ENCODE results near the gene FBXL13. TPM values are rescaled to one million over a fixed set of nuclear protein-coding genes. Genes with fewer than 3 reads are reported as not detected.
"Not testable (repeated sequence)": the region's sequence is repeated elsewhere in the genome, so short reads cannot be mapped to it uniquely, and the experiment has no call there.

The FBXL13 gene
- total RNA-seq, 2 experiments from 2014 or later, result 0.54 to 0.74 TPM

DNA sequence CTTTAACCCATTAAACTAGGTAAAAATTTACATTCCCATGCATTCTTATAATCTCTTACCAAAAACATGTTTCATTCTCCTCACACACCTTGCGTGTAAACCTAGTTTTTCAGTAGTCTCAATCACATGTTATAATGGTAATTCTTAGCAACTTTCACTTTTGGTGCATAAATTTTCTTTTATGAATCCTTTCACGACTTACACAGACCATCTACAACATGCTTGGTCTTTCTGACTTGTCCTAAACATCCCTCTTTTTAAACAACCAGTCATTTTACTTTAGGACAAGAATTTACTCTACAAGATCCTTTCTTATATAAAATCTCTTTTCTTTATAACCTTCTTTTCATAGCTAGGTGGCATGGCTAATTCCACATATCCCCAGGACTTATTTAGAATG, 25.8 kb downstream of the FBXL13 start:
- intact Hi-C loops (cut with micrococcal nuclease), result no loop called here
- CTCF ChIA-PET, result no interaction called here
- Mint-ChIP-seq H3K4me3 (no peak overlapping the region), H3K27me3 (ENCODE audit: low read depth) (no peaks in the 10 kb centered on the region), H3K9me3 (peaks cover 6% of the 10 kb centered on the region), H3K27ac (no peak overlapping the region), H3K4me1 (ENCODE audit: low read depth) (no peaks in the 10 kb centered on the region), H3K36me3 (ENCODE audit: low read depth) (peaks cover 5% of the 10 kb centered on the region)
- DNase-seq, result no peak

GRCh38 chr7:103041815-103042214, 32.8 kb downstream of the FBXL13 start:
- intact Hi-C loops (cut with micrococcal nuclease); H3K27ac Mint-ChIP-seq; H3K4me3 Mint-ChIP-seq; H3K4me1 Mint-ChIP-seq (ENCODE audit: low read depth); H3K36me3 Mint-ChIP-seq (ENCODE audit: low read depth); CTCF ChIA-PET; DNase-seq; H3K27me3 Mint-ChIP-seq (ENCODE audit: low read depth); H3K9me3 Mint-ChIP-seq: not testable (repeated sequence)

GRCh38 chr7:103037823-103038739, 36.5 kb downstream of the FBXL13 start:
- DNase-seq; H3K36me3 Mint-ChIP-seq (ENCODE audit: low read depth); H3K27ac Mint-ChIP-seq; H3K27me3 Mint-ChIP-seq (ENCODE audit: low read depth); intact Hi-C loops (cut with micrococcal nuclease); H3K4me1 Mint-ChIP-seq (ENCODE audit: low read depth); H3K9me3 Mint-ChIP-seq; H3K4me3 Mint-ChIP-seq: not testable (repeated sequence)
- CTCF ChIA-PET, result interaction anchor here (0.6 kb wide), 1 partner anchor 271 kb away, joined by 3 read pairs; no protein-coding TSS in a partner anchor

GRCh38 chr7:103037476-103037822, 37.1 kb downstream of the FBXL13 start:
- H3K9me3 Mint-ChIP-seq, result no peaks in the 10 kb centered on the region
- H3K36me3 Mint-ChIP-seq (ENCODE audit: low read depth), result no peaks in the 10 kb centered on the region
- CTCF ChIA-PET, result no interaction called here
- H3K27me3 Mint-ChIP-seq (ENCODE audit: low read depth), result peaks cover 2% of the 10 kb centered on the region
- H3K4me1 Mint-ChIP-seq (ENCODE audit: low read depth), result no peaks in the 10 kb centered on the region
- no peak for DNase-seq
- intact Hi-C loops (cut with micrococcal nuclease), result no loop called here
- H3K27ac Mint-ChIP-seq, result no peak overlapping the region
- no peak overlapping the region for H3K4me3 Mint-ChIP-seq

GRCh38 chr7:103034318-103034717, 40.3 kb downstream of the FBXL13 start:
- CTCF ChIA-PET; H3K4me1 Mint-ChIP-seq (ENCODE audit: low read depth); H3K27ac Mint-ChIP-seq; intact Hi-C loops (cut with micrococcal nuclease); H3K4me3 Mint-ChIP-seq; DNase-seq; H3K9me3 Mint-ChIP-seq; H3K36me3 Mint-ChIP-seq (ENCODE audit: low read depth); H3K27me3 Mint-ChIP-seq (ENCODE audit: low read depth): not testable (repeated sequence)

DNA sequence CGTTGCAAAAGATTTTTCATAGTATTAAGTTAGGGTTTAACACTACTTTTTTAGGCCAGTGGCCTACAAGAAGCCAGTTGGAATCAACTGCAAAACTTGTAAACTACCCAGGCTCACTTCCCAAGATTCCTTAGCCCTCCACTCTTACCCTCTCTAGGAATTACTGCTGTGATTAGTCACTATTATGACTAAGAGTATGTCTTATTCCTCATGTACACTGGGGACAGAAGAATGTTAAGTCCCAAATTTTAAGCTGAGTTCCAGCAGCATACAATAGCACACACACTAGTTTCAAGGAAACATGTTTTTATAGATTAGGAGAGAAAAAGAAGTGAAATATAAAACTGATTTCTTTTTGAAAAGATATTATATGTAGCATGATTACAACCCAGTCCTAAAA, 42.8 kb downstream of the FBXL13 start:
- no peak overlapping the region for H3K27ac Mint-ChIP-seq
- DNase-seq, result no peak
- intact Hi-C loops (cut with micrococcal nuclease), result no loop called here
- CTCF ChIA-PET, result interaction anchor here (0.9 kb wide), 1 partner anchor 34 kb away, joined by 3 read pairs; no protein-coding TSS in a partner anchor
- H3K4me1 Mint-ChIP-seq (ENCODE audit: low read depth), result no peaks in the 10 kb centered on the region
- H3K27me3 Mint-ChIP-seq (ENCODE audit: low read depth), result no peaks in the 10 kb centered on the region
- no peaks in the 10 kb centered on the region for H3K36me3 Mint-ChIP-seq (ENCODE audit: low read depth)
- no peak overlapping the region for H3K4me3 Mint-ChIP-seq
- H3K9me3 Mint-ChIP-seq, result no peaks in the 10 kb centered on the region

- intact Hi-C loops (cut with micrococcal nuclease), result no loop called here
- H3K36me3 Mint-ChIP-seq (ENCODE audit: low read depth), result no peaks in the 10 kb centered on the region
- no peaks in the 10 kb centered on the region for H3K27me3 Mint-ChIP-seq (ENCODE audit: low read depth)
- no peak for DNase-seq
- no peaks in the 10 kb centered on the region for H3K4me1 Mint-ChIP-seq (ENCODE audit: low read depth)
- CTCF ChIA-PET, result no interaction called here
- H3K9me3 Mint-ChIP-seq, result no peaks in the 10 kb centered on the region
- no peak overlapping the region for H3K4me3 Mint-ChIP-seq
- H3K27ac Mint-ChIP-seq, result no peak overlapping the region
These were observed 43.6 kb downstream of the FBXL13 start for GRCh38 chr7:103031024-103031423.

DNA sequence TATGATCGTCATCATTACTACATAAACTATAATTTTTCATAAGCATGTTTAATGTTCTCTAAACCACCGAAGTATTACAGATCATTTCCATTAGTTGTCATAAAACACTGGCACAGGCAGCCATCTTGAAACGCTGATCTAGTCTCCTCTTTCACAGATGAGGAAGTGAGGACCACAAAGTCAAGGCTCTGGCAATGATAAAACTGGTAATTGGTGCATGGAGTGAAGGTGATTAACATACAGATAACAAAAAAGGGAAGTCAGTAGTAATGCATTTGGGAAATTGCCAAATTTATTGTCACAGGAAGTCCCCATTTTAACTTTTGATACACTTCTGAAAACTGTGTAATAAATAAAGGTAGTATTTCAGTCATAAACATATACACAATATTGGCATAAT, 49.3 kb downstream of the FBXL13 start:
- peaks cover 10% of the 10 kb centered on the region for H3K36me3 Mint-ChIP-seq (ENCODE audit: low read depth)
- no peak overlapping the region for H3K4me3 Mint-ChIP-seq
- CTCF ChIA-PET, result no interaction called here
- H3K4me1 Mint-ChIP-seq (ENCODE audit: low read depth), result no peaks in the 10 kb centered on the region
- DNase-seq, result no peak
- H3K9me3 Mint-ChIP-seq, result peaks cover 11% of the 10 kb centered on the region
- intact Hi-C loops (cut with micrococcal nuclease), result no loop called here
- H3K27ac Mint-ChIP-seq, result no peak overlapping the region
- no peaks in the 10 kb centered on the region for H3K27me3 Mint-ChIP-seq (ENCODE audit: low read depth)

DNA sequence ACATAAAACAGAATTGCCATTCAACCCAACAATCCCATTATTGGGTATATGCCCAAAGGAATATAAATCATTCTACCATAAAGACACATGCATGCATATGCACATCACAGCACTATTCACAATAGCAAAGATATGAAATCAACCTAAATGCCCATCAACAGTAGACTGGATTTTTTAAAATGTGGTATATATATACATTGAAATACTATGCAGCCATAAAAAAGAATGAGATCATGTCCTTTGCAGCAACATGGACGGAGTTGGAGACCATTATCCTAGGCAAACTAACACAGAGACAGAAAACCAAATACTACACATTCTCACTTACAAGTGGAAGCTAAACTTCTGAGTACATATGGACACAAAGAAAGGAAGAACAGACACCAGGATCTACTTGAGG, 51.0 kb downstream of the FBXL13 start:
- CTCF ChIA-PET; DNase-seq; H3K4me3 Mint-ChIP-seq; H3K4me1 Mint-ChIP-seq (ENCODE audit: low read depth); H3K27me3 Mint-ChIP-seq (ENCODE audit: low read depth); intact Hi-C loops (cut with micrococcal nuclease); H3K27ac Mint-ChIP-seq: not testable (repeated sequence)
- peaks cover 14% of the 10 kb centered on the region for H3K9me3 Mint-ChIP-seq
- H3K36me3 Mint-ChIP-seq (ENCODE audit: low read depth), result peaks cover 12% of the 10 kb centered on the region

DNA sequence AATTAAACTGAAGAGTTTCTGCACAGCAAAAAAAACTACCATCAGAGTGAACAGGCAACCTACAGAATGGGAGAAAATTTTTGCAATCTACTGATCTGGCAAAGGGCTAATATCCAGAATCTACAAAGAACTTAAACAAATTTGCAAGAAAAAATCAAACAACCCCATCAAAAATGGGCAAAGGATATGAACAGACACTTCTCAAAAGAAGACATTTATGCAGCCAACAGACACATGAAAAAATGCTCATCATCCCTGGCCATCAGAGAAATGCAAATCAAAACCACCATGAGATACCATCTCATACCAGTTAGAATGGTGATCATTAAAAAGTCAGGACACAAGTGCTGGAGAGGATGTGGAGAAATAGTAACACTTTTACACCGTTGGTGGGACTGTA, 53.1 kb downstream of the FBXL13 start:
- H3K4me3 Mint-ChIP-seq; H3K4me1 Mint-ChIP-seq (ENCODE audit: low read depth); CTCF ChIA-PET; DNase-seq; H3K27ac Mint-ChIP-seq; H3K27me3 Mint-ChIP-seq (ENCODE audit: low read depth); intact Hi-C loops (cut with micrococcal nuclease): not testable (repeated sequence)
- Mint-ChIP-seq H3K36me3 (ENCODE audit: low read depth) (peaks cover 17% of the 10 kb centered on the region), H3K9me3 (peaks cover 16% of the 10 kb centered on the region)

DNA sequence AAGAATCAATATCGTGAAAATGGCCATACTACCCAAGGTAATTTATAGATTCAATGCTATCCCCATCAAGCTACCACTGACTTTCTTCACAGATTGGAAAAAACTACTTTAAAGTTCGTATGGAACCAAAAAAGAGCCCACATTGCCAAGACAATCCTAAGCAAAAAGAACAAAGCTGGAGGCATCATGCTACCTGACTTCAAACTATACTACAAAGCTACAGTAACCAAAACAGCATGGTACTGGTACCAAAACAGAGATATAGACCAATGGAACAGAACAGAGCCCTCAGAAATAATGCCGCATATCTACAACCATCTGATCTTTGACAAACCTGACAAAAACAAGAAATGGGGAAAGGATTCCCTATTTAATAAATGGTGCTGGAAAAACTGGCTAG, 53.7 kb downstream of the FBXL13 start:
- intact Hi-C loops (cut with micrococcal nuclease); CTCF ChIA-PET; H3K4me1 Mint-ChIP-seq (ENCODE audit: low read depth); H3K27ac Mint-ChIP-seq; DNase-seq; H3K4me3 Mint-ChIP-seq; H3K27me3 Mint-ChIP-seq (ENCODE audit: low read depth): not testable (repeated sequence)
- H3K9me3 Mint-ChIP-seq, result peaks cover 16% of the 10 kb centered on the region
- H3K36me3 Mint-ChIP-seq (ENCODE audit: low read depth), result peaks cover 17% of the 10 kb centered on the region

GRCh38 chr7:103018295-103018694, 56.3 kb downstream of the FBXL13 start:
- H3K36me3 Mint-ChIP-seq (ENCODE audit: low read depth), result peaks cover 22% of the 10 kb centered on the region
- CTCF ChIA-PET; H3K27ac Mint-ChIP-seq; DNase-seq; H3K4me3 Mint-ChIP-seq; H3K27me3 Mint-ChIP-seq (ENCODE audit: low read depth); intact Hi-C loops (cut with micrococcal nuclease); H3K4me1 Mint-ChIP-seq (ENCODE audit: low read depth): not testable (repeated sequence)
- peaks cover 18% of the 10 kb centered on the region for H3K9me3 Mint-ChIP-seq

GRCh38 chr7:103011650-103012049, 62.9 kb downstream of the FBXL13 start:
- no peaks in the 10 kb centered on the region for H3K27me3 Mint-ChIP-seq (ENCODE audit: low read depth)
- intact Hi-C loops (cut with micrococcal nuclease), result no loop called here
- H3K36me3 Mint-ChIP-seq (ENCODE audit: low read depth), result peaks cover 5% of the 10 kb centered on the region
- H3K9me3 Mint-ChIP-seq, result peaks cover 2% of the 10 kb centered on the region
- no peak for DNase-seq
- H3K4me1 Mint-ChIP-seq (ENCODE audit: low read depth), result no peaks in the 10 kb centered on the region
- H3K4me3 Mint-ChIP-seq, result no peak overlapping the region
- no peak overlapping the region for H3K27ac Mint-ChIP-seq
- CTCF ChIA-PET, result no interaction called here

All from activated naive CD4-positive, alpha-beta T cell treated with anti-CD3 and anti-CD28 coated beads for 36 hours (primary cell).